GM23248 (cell line): ENCODE data around the gene MLST8. TPM values are rescaled to one million over a fixed set of nuclear protein-coding genes. Genes with fewer than 3 reads are reported as not detected.

Experiments used
- DNase-seq: peaks from one replicate; pipeline ENCODE4 v3.0.0-alpha.2; 2015
- H2AFZ ChIP-seq: fragments of 200-600 bp; sonication (generic); 2 replicates; pipeline ENCODE4 v1.6.1; 2016; ENCODE audit warnings: antibody characterized with exemption
- H3F3A ChIP-seq: fragments of 200-600 bp; sonication (generic); 2 replicates; pipeline ENCODE4 v1.6.1; 2016; ENCODE audit warnings: mild to moderate bottlenecking, antibody characterized with exemption, mixed run types; ENCODE audit not compliant: insufficient read depth
- H3K27ac ChIP-seq: fragments of 200-600 bp; sonication (generic); 2 replicates; pipeline ENCODE4 v1.5.1; 2016; ENCODE audit warnings: mild to moderate bottlenecking
- H3K27me3 ChIP-seq: fragments of 200-600 bp; sonication (generic); replicated peaks from 2 replicates; pipeline ENCODE4 v1.6.1; 2016; ENCODE audit warnings: mild to moderate bottlenecking; ENCODE audit not compliant: insufficient read depth
- H3K36me3 ChIP-seq: fragments of 200-600 bp; sonication (generic); 2 replicates; pipeline ENCODE4 v1.6.1; 2016; ENCODE audit warnings: low read depth, mild to moderate bottlenecking
- H3K4me1 ChIP-seq: fragments of 200-600 bp; sonication (generic); 2 replicates; pipeline ENCODE4 v1.6.1; 2016; ENCODE audit warnings: mild to moderate bottlenecking; ENCODE audit not compliant: insufficient read depth
- H3K4me2 ChIP-seq: fragments of 200-600 bp; sonication (generic); one replicate; pipeline ENCODE4 v1.6.1; 2016; ENCODE audit warnings: mild to moderate bottlenecking; ENCODE audit not compliant: unreplicated experiment
- H3K4me3 ChIP-seq: fragments of 200-600 bp; sonication (generic); 2 replicates; pipeline ENCODE4 v1.5.1; 2016; ENCODE audit warnings: mild to moderate bottlenecking
- H3K79me2 ChIP-seq: fragments of 200-600 bp; sonication (generic); 2 replicates; pipeline ENCODE4 v1.6.1; 2016; ENCODE audit warnings: mild to moderate bottlenecking; ENCODE audit not compliant: insufficient read depth
- H3K9ac ChIP-seq: fragments of 200-600 bp; sonication (generic); 2 replicates; pipeline ENCODE4 v1.6.1; 2016; ENCODE audit warnings: mild to moderate bottlenecking
- H3K9me2 ChIP-seq: fragments of 200-600 bp; sonication (generic); 2 replicates; pipeline ENCODE4 v1.6.1; 2016; ENCODE audit warnings: mixed run types, mild to moderate bottlenecking, moderate library complexity; ENCODE audit not compliant: insufficient read depth
- H3K9me3 ChIP-seq: fragments of 200-600 bp; sonication (generic); one replicate; pipeline ENCODE4 v1.6.1; 2017; ENCODE audit warnings: low read depth
- H4K20me1 ChIP-seq: fragments of 200-600 bp; sonication (generic); 2 replicates; pipeline ENCODE4 v1.6.0; 2016; ENCODE audit not compliant: insufficient read depth
- EZH2 ChIP-seq: fragments of 200-600 bp; sonication (generic); IDR thresholded peaks from 2 replicates; pipeline ENCODE4 v1.6.1; 2018; ENCODE audit warnings: antibody characterized with exemption, mild to moderate bottlenecking; ENCODE audit not compliant: insufficient read depth, poor library complexity, severe bottlenecking
- EZH2phosphoT487 ChIP-seq: fragments of 200-600 bp; sonication (generic); IDR thresholded peaks from 2 replicates; pipeline ENCODE4 v1.6.1; 2018; ENCODE audit warnings: antibody characterized with exemption, moderate library complexity, mild to moderate bottlenecking, low read depth; ENCODE audit not compliant: insufficient read depth
- WGBS, 2 experiments: methylation state at CpG; one replicate each; pipeline ENCODE4 v1.1.6; 2015 to 2017; ENCODE audit warnings: low lambda C conversion rate in 2 of 2, low coverage in 1 of 2; ENCODE audit errors: missing lambda C conversion rate in 2 of 2; 5-methylcytosine and 5-hydroxymethylcytosine counted together
- in situ Hi-C: fragments of 300-500 bp; cut with MboI; formaldehyde crosslinking; loops from 2 replicates; pipeline ENCODE4 v1.15.0; 2020
- polyA plus RNA-seq: library from polyadenylated mRNA; unstranded; fragments of >200 nt; fragmentation: Nextera tagmentation; extraction: Ambion mirVana; gene quantifications from 2 replicates; pipeline ENCODE4 v1.2.1, GENCODE V29; 2016
- total RNA-seq: library from RNA; depleted of rRNA; stranded (reverse); fragments of >200 nt; shearing (Covaris generic); gene quantifications from 2 replicates; pipeline ENCODE4 v1.2.3, GENCODE V29; 2014

The MLST8 gene
- total and polyA plus RNA-seq, 2 experiments from 2014 or later = 46.5 to 62.9 TPM

DNA sequence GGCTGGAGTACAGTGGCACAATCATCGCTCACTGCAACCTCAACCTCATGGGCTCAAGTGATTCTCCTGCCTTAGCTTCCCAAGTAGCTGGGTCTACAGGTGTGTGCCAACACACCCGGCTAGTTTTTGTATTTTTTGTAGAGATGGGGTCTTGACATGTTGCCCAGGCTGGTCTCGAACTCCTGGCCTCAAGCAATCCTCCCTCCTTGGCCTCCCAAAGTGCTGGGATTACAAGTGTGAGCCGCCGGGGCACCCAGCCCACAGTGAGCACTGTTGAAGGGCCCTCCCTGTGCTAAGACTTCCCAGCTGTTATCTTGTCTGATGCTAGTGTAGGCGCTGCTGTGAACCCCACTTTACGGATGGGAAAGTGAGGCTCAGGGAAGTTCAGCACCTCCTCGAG lies 16.9 kb upstream of the MLST8 start:
- Histone ChIP-seq H3K27me3 (no peaks in the 10 kb centered on the region), H3K9me2 (no peaks in the 10 kb centered on the region), H3K36me3 (no peaks in the 10 kb centered on the region), H3K9me3 (no peaks in the 10 kb centered on the region), H3K79me2 (no peaks in the 10 kb centered on the region), H3F3A (no peaks in the 10 kb centered on the region), H3K4me1 (no peaks in the 10 kb centered on the region), H4K20me1 (no peaks in the 10 kb centered on the region), H3K4me3 (no peak overlapping the region), H3K4me2 (no peak overlapping the region), H3K27ac (no peak overlapping the region), H2AFZ (no peak overlapping the region), H3K9ac (no peak overlapping the region)
- DNase-seq = no peak
- in situ Hi-C loops = no loop called here
- WGBS, 2 experiments = 81 to 88% methylated on average over 8 of the region's 8 CpGs
- no peak for TF ChIP-seq EZH2
- TF ChIP-seq EZH2phosphoT487 = no peak

DNA sequence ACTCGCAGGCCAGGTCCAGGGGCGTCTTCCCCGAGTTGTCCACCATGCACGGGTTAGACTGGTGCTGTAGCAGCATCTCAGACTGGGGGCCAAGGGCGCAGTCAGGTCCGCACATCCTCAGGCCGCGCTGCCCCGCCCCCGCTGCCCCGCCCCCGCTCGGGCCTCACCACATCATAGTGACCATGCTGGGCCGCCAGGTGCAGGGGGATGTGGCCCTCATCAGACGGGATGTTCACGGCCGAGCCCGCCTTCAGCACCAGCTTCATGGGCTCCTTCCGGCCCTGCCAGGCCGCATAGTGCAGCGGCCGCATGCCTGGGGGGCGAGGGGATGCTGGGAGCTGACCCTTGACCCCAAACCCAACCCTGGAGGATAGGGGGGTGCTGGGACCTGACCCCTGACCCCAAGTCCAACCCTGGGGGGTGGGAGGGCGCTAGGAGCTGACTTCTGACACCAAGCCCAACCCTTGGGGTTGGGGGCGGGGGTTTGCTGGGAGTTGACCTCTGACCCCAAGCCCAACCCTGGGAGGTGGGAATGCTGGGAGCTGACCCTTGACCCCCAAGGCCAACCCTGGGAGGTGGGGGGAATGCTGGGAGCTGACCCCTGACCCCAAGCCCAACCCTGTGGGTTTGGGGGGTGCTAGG lies 15.9 kb upstream of the MLST8 start:
- Histone ChIP-seq H3K27me3 (no peaks in the 10 kb centered on the region), H3K9me3 (no peaks in the 10 kb centered on the region), H3K4me3 (no peak overlapping the region), H3K79me2 (no peaks in the 10 kb centered on the region), H3K9ac (no peak overlapping the region), H3K27ac (no peak overlapping the region), H3K4me2 (no peak overlapping the region), H3F3A (no peaks in the 10 kb centered on the region), H2AFZ (no peak overlapping the region), H3K9me2 (no peaks in the 10 kb centered on the region), H3K36me3 (no peaks in the 10 kb centered on the region), H4K20me1 (no peaks in the 10 kb centered on the region), H3K4me1 (no peaks in the 10 kb centered on the region)
- in situ Hi-C loops = no loop called here
- no peak for DNase-seq
- TF ChIP-seq EZH2 = no peak
- no peak for TF ChIP-seq EZH2phosphoT487
- 70 to 78% methylated on average over 16 to 25 of the region's 25 CpGs for WGBS, 2 experiments

DNA sequence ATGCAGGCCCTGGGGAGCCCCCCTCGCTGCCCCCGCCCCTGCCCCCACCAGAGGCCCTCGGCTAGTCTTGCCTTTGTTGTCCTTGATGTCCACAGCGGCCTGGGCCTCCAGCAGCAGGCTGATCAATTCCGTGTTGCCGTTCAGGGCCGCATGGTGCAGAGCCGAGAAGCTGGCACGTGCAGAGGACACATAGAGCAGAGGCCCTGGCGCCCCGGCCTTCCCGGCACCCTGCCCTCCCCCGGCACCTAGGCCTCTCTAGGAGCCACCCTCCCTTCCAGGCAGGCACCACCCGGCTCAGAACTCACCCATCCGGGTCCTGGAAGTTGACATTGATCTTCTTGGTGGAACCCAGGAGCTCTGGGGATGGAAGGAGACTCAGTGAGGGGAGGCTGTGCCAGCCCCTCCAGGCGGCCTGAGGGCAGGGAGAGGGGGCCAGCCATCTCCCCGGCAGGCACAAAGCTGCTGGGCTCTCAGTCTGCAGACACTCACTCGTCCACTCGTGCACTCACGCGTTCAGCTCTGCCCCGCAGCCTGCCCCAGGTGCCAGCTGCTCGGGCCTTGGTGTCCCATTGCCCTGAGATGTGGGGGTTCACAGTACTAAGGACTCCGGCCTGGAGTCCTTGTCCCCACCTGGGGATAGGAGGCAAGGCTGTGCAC lies 15.1 kb upstream of the MLST8 start:
- no peak overlapping the region for H3K27ac ChIP-seq
- H3K4me2 ChIP-seq = no peak overlapping the region
- H3K9me2 ChIP-seq = no peaks in the 10 kb centered on the region
- no peak for DNase-seq
- H2AFZ ChIP-seq = no peak overlapping the region
- no peaks in the 10 kb centered on the region for H3K9me3 ChIP-seq
- H3K79me2 ChIP-seq = no peaks in the 10 kb centered on the region
- H3K36me3 ChIP-seq = no peaks in the 10 kb centered on the region
- no peaks in the 10 kb centered on the region for H3K4me1 ChIP-seq
- H3K9ac ChIP-seq = no peak overlapping the region
- in situ Hi-C loops = no loop called here
- no peaks in the 10 kb centered on the region for H4K20me1 ChIP-seq
- WGBS, 2 experiments = 73 to 74% methylated on average over 21 to 24 of the region's 24 CpGs
- TF ChIP-seq EZH2phosphoT487 (no peak), EZH2 (no peak)
- H3K4me3 ChIP-seq = no peak overlapping the region
- H3K27me3 ChIP-seq = peaks cover 7% of the 10 kb centered on the region
- no peaks in the 10 kb centered on the region for H3F3A ChIP-seq

DNA sequence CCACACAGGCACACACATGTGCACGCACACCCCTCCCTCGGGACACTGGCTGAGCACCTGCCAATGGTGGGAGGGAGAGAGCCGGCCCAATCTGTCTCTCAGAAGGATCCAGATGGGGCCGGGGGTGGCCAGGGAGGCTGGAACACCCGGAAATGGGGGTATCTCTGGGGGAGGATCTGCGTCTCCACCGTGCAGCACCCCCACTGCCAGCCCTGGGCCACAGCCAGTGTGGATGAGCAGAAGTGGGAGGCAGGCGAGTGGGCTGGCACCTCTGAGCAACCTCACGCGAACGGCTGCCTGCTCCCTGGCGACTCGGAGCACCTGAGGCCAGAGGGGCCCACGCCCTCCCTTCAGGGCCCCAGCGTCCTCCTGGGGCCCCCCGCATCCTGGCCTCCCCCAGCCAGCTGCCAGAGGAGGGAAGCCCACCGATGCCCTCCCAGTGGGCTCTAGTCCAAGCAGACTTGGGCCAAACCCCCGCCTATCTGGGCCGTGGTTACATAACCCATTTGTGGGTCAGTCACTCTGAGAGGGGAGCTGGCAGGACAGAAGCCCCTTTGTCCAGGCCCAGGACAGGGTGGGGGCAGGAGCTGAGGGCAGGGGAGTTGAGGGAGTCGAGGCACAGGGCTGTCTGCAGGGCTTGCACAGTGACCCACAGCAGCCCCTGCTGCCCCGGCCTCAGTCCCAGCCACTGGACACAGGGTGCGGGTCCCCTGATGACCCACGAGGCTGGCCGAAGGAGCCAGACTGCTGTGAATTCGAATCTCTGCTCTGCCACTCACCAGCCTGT lies 14.4 kb upstream of the MLST8 start:
- no peak overlapping the region for H3K9ac ChIP-seq
- no peaks in the 10 kb centered on the region for H3K36me3 ChIP-seq
- TF ChIP-seq EZH2 = no peak
- TF ChIP-seq EZH2phosphoT487 = no peak
- no peak overlapping the region for H3K27ac ChIP-seq
- H4K20me1 ChIP-seq = no peaks in the 10 kb centered on the region
- no peaks in the 10 kb centered on the region for H3F3A ChIP-seq
- no peaks in the 10 kb centered on the region for H3K79me2 ChIP-seq
- H3K4me2 ChIP-seq = no peak overlapping the region
- H3K4me1 ChIP-seq = no peaks in the 10 kb centered on the region
- WGBS, 2 experiments = 62 to 66% methylated on average over 10 to 15 of the region's 25 CpGs
- no peak overlapping the region for H2AFZ ChIP-seq
- H3K9me2 ChIP-seq = no peaks in the 10 kb centered on the region
- no peak for DNase-seq
- no peak overlapping the region for H3K4me3 ChIP-seq
- H3K9me3 ChIP-seq = no peaks in the 10 kb centered on the region
- H3K27me3 ChIP-seq = peaks cover 15% of the 10 kb centered on the region
- in situ Hi-C loops = no loop called here
